Esophagus (tissue), 2 donors: Measurements from ENCODE around the gene GPR176. TPM values are rescaled to one million over a fixed set of nuclear protein-coding genes. Genes with fewer than 3 reads are reported as not detected.

Experiments
- H3K27ac ChIP-seq, 2 donors: one replicate each; pipeline ENCODE4 v1.5.1; 2013; ENCODE audit warnings: low read depth in 2 of 2, mild to moderate bottlenecking in 2 of 2, inconsistent platforms in 1 of 2, low read length in 1 of 2, moderate library complexity in 1 of 2
- H3K27me3 ChIP-seq, 2 donors: one replicate each; pipeline ENCODE4 v1.6.1; 2013; ENCODE audit warnings: low read length in 2 of 2, control low read depth in 1 of 2, mild to moderate bottlenecking in 1 of 2; ENCODE audit not compliant: insufficient read depth in 2 of 2, control insufficient read depth in 1 of 2
- H3K36me3 ChIP-seq, 2 donors: one replicate each; pipeline ENCODE4 v1.6.1; 2013; ENCODE audit warnings: low read length in 1 of 2; ENCODE audit not compliant: control insufficient read depth in 2 of 2, insufficient read depth in 2 of 2
- H3K4me1 ChIP-seq, 2 donors: one replicate each; pipeline ENCODE4 v1.6.1; 2013; ENCODE audit warnings: low read length in 1 of 2; ENCODE audit not compliant: control insufficient read depth in 2 of 2, insufficient read depth in 2 of 2
- H3K4me3 ChIP-seq, 2 donors: one replicate each; pipeline ENCODE4 v1.5.1; 2013; ENCODE audit warnings: low read length in 2 of 2, mild to moderate bottlenecking in 2 of 2, low read depth in 1 of 2, moderate library complexity in 1 of 2
- H3K9me3 ChIP-seq, 2 donors: one replicate each; pipeline ENCODE4 v1.6.1; 2013; ENCODE audit warnings: mild to moderate bottlenecking in 2 of 2, low read depth in 1 of 2, low read length in 1 of 2, moderate library complexity in 1 of 2; ENCODE audit not compliant: control insufficient read depth in 2 of 2, insufficient read depth in 1 of 2
- WGBS, 2 donors: extraction: QIAGEN DNeasy Blood & Tissue Kit; methylation state at CpG; one replicate each; pipeline ENCODE4 v1.1.7; 2013; 5-methylcytosine and 5-hydroxymethylcytosine counted together
- polyA plus RNA-seq, 2 donors: library from polyadenylated mRNA; stranded (reverse); fragments of 200-250 nt; gene quantifications; one replicate each; pipeline ENCODE4 v1.2.3, GENCODE V29; 2013
- donor health status: healthy with polysubstance abuse.
- donor health status: Bipolar disorder and iron deficiency.

The GPR176 gene
- polyA plus RNA-seq, 2 donors: 0.22 to 0.42 TPM

DNA sequence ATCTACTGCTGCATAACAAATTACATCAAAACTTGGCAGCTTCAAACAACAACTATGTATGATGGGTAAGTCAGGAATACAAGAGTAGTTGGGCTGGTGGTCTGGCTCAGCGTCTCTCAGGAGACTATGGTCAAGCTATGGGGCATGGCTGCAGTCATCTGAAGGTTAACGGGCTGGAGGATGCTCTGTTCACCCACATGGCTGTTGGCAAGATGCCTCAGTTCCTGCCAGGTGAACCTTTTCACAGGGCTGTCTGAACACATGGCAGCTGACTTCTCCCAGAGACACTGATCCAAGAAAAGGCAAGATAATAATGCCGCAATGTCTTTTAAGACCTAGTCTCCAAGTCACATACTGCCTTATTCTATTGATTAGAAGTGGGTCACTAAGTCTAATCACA, 63.7 kb downstream of the GPR176 start:
- H3K27ac ChIP-seq: no peak overlapping the region
- no peaks in the 10 kb centered on the region for H3K27me3 ChIP-seq
- H3K9me3 ChIP-seq: no peaks in the 10 kb centered on the region
- no peak overlapping the region for H3K4me3 ChIP-seq
- no peaks in the 10 kb centered on the region for H3K36me3 ChIP-seq
- 82 to 86% methylated on average over 3 of the region's 3 CpGs for WGBS, 2 donors
- no peaks in the 10 kb centered on the region for H3K4me1 ChIP-seq

DNA sequence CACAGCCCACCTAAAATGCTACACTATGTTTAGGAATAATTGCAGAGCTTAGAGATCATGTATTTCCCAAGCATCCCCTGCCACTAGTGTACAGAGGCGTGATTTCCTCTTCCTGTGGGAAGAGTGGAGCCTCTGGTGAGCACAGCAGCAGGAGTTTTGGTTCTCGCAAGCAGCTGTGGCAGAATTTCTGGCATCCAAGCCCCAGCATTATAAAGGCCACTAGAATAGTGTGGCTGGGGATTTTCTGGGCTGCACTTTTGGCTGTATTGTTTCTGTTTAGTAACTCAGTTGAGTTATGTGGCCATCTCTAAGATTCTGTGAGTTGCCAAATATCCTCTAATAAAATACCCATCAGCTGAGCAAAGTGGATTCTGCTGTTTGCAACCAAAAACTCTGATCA, 64.7 kb downstream of the GPR176 start:
- H3K9me3 ChIP-seq: no peaks in the 10 kb centered on the region
- no peak overlapping the region for H3K4me3 ChIP-seq
- H3K27ac ChIP-seq: no peak overlapping the region
- no peaks in the 10 kb centered on the region for H3K4me1 ChIP-seq
- H3K27me3 ChIP-seq: no peaks in the 10 kb centered on the region
- H3K36me3 ChIP-seq: no peaks in the 10 kb centered on the region
- WGBS, 2 donors: 75% methylated on average over 2 of the region's 2 CpGs

DNA sequence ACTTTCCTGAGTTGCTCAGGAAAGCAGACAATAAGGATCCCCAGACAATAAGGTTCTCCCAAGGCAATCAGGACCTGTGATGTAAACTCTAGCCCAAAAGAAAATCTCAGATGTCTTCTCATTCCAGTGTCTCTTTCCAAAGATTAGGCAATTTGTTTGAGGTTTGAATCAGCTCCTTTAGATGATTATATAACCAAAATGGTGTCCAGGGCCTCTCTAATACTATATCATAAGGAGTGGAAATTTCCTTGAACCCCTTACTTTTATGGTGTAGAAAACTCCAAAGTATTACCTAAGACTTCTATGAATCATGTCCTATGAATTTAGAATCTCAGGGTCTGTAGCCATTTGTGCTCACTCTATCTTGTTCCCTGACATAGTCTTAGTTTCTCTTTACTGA, 65.9 kb downstream of the GPR176 start:
- Histone ChIP-seq H3K27ac (no peak overlapping the region), H3K36me3 (no peaks in the 10 kb centered on the region), H3K9me3 (no peaks in the 10 kb centered on the region), H3K27me3 (no peaks in the 10 kb centered on the region), H3K4me1 (no peaks in the 10 kb centered on the region), H3K4me3 (no peak overlapping the region)

DNA sequence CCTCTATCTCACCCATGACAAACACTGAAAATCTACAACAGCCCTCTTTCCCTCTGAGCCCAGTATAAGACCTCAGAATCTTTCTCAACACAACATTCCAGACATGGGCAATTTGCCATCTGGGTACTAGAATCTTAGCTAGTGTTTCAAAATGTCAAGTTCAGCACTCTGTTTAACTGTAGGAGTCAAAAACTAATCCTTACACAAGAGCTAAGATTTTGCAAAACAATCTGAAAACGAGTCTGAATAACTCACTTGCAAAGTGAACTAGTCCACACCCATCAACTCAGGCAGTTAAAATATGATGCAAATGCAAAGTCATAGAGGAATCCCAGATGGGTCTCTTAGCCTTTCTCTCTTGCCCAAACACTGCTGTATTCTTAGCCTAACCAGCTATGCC, 67.8 kb downstream of the GPR176 start:
- no peak overlapping the region for H3K4me3 ChIP-seq
- H3K4me1 ChIP-seq: no peaks in the 10 kb centered on the region
- WGBS, 2 donors: 12 to 37% methylated on average over 1 of the region's 1 CpG
- H3K27me3 ChIP-seq: no peaks in the 10 kb centered on the region
- no peaks in the 10 kb centered on the region for H3K9me3 ChIP-seq
- H3K27ac ChIP-seq: no peak overlapping the region
- H3K36me3 ChIP-seq: no peaks in the 10 kb centered on the region

DNA sequence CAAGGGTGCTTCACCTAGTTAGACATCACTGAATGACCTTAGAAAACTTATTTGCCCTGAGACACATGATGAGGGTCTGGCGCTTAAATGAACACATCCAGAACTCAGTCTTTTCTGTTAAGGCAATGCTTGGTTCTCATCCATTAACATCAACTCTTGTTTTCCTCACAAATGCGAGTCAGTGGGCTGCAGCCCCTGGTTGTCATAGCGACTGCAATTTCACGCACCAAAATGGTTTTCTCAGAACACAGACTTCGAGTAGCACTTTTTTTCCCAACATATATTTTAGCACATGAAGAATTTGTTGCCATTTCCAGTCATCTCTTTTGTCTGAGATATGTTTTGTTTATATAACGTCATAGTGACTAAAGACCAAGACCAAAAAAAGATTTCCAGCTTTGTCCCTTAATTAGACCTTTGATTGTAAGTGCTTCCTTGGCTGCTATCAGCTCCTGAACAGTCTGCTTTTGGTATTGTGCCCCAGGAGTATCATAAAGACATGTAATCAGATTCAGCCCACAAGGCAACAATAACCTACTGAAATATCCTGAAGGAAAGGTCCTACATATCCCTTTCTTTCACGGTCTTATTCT, 68.5 kb downstream of the GPR176 start:
- no peaks in the 10 kb centered on the region for H3K27me3 ChIP-seq
- 33 to 40% methylated on average over 7 of the region's 7 CpGs for WGBS, 2 donors
- H3K9me3 ChIP-seq: no peaks in the 10 kb centered on the region
- H3K36me3 ChIP-seq: no peaks in the 10 kb centered on the region
- no peak overlapping the region for H3K4me3 ChIP-seq
- no peaks in the 10 kb centered on the region for H3K4me1 ChIP-seq
- H3K27ac ChIP-seq: no peak overlapping the region

DNA sequence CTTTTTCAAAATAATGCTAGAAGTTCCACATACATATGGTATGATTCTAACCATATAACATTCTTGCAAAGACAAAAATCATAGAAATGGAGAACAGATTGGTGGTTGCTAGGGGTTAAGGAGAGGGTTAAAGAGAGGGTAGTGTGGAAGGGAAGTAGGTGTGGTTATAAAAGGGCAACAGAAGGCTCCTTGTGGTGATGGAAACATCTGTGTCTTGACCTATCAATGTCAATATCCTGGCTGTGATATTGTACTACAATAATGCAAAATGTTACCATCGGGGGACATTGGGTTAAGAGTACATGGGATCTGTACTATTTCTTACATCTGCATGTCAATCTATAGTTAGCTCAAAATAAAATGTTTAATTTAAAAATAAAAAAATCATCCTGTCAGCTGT, 69.6 kb downstream of the GPR176 start:
- H3K27ac ChIP-seq: no peak overlapping the region
- H3K9me3 ChIP-seq: no peaks in the 10 kb centered on the region
- H3K36me3 ChIP-seq: no peaks in the 10 kb centered on the region
- H3K4me1 ChIP-seq: no peaks in the 10 kb centered on the region
- no peaks in the 10 kb centered on the region for H3K27me3 ChIP-seq
- H3K4me3 ChIP-seq: no peak overlapping the region
- 79 to 88% methylated on average over 1 of the region's 1 CpG for WGBS, 2 donors

DNA sequence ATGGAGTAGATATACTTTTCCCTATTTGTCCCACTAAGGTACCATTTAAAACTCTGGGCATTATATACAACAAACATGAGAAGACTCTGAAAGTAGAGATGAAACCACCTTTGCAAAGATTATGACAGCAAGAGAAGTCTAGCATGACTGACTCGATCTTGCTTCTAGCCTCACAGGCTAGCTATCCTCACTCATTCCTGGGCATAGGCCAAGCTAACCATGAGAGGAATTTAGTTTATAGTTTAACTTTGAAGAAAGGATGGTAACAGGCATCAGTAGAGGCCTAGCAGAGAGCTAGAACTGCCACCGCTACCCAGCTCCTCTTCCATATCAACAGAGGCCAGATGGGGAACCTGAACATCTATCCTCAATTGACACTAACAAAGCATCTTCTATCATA, 74.0 kb downstream of the GPR176 start:
- WGBS, 2 donors: 86 to 91% methylated on average over 2 of the region's 2 CpGs
- H3K4me3 ChIP-seq: no peak overlapping the region
- H3K36me3 ChIP-seq: no peaks in the 10 kb centered on the region
- no peaks in the 10 kb centered on the region for H3K4me1 ChIP-seq
- no peaks in the 10 kb centered on the region for H3K9me3 ChIP-seq
- H3K27ac ChIP-seq: no peak overlapping the region
- H3K27me3 ChIP-seq: no peaks in the 10 kb centered on the region

DNA sequence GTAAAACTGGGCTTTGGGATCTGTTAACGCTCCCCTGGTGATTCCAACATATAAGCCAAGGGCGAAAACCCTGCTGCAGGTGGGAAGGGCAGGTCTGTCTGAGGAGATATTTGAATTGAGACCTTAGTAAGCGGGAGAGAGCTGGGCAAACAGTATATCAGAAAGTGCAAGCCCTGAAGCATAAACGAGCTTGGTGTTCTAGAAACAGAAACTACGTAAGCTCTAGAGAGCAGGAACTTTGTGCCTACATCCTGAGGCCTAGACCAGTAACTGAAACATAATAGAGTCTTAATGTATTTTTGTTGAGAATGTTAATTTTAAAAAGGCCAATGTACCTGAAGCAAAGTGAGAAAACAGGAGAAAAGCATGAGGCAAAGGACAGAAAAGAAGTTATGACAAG, 74.5 kb downstream of the GPR176 start:
- Histone ChIP-seq H3K36me3 (no peaks in the 10 kb centered on the region), H3K9me3 (no peaks in the 10 kb centered on the region), H3K4me1 (no peaks in the 10 kb centered on the region), H3K27ac (no peak overlapping the region), H3K27me3 (no peaks in the 10 kb centered on the region), H3K4me3 (no peak overlapping the region)
- 87 to 88% methylated on average over 5 of the region's 5 CpGs for WGBS, 2 donors

DNA sequence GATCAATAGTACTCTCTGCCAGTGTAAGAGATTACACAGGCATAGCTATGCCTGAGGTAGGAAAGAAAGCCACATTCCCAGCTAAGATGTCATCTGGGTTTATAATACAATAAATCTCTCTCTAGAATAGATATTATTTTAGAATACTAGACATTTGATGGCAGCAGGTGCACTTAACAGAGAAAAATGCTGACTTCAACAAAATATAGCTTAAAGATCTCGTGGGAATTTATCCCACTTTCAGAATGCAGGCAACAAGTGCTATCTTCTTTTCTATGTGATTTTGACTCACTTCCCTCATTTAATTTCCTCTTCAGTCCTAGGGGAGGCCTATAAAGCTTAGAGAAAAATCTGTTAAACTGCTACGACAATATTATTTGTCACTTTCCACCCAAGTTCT, 76.5 kb downstream of the GPR176 start:
- Histone ChIP-seq H3K27me3 (no peaks in the 10 kb centered on the region), H3K27ac (no peak overlapping the region), H3K4me3 (no peak overlapping the region), H3K4me1 (no peaks in the 10 kb centered on the region), H3K9me3 (no peaks in the 10 kb centered on the region), H3K36me3 (no peaks in the 10 kb centered on the region)
- 76 to 85% methylated on average over 2 of the region's 2 CpGs for WGBS, 2 donors

DNA sequence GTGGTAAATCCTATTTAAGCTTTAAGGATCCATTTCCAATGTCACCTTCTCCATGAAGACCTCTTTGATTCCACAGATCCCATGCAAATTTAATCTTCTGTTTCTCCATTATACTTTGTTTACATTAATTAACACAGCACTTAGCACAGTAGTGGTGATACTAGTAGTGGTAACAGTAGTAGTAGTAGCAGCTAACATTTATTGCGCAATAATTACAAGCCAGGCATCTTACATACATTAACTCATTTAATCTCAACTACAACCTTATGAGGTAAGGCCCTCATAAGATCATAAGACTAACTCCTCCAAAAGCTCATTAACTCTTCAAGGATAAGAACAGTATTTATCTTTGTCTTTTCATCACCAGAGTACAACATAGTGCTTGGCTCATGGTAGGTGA, 82.6 kb downstream of the GPR176 start:
- Histone ChIP-seq H3K36me3 (no peaks in the 10 kb centered on the region), H3K27ac (no peak overlapping the region), H3K9me3 (no peaks in the 10 kb centered on the region), H3K4me1 (no peaks in the 10 kb centered on the region), H3K4me3 (no peak overlapping the region), H3K27me3 (no peaks in the 10 kb centered on the region)
- 96 to 100% methylated on average over 1 of the region's 1 CpG for WGBS, 2 donors
